WERI-Rb-1 (cell line): Measurements from ENCODE around the gene ATP1B1.

Experiments used
- DNase-seq: peaks from one replicate; pipeline ENCODE4 v3.0.0-alpha.2; 2020
- H3K27ac ChIP-seq: fragments of 250-450 bp; sonication (Bioruptor Pico); 2 replicates; pipeline ENCODE4 v1.5.1; 2020; ENCODE audit warnings: mild to moderate bottlenecking, moderate library complexity
- H3K27me3 ChIP-seq: fragments of 250-450 bp; sonication (Bioruptor Pico); 2 replicates; pipeline ENCODE4 v1.5.1; 2021; ENCODE audit warnings: mild to moderate bottlenecking, low read depth, moderate library complexity; ENCODE audit not compliant: insufficient read depth, severe bottlenecking
- H3K36me3 ChIP-seq: fragments of 250-450 bp; sonication (Bioruptor Pico); 2 replicates; pipeline ENCODE4 v1.5.1; 2020; ENCODE audit warnings: mild to moderate bottlenecking, moderate library complexity
- H3K4me3 ChIP-seq: 2 replicates; pipeline ENCODE4 v1.5.1; 2011; ENCODE audit warnings: low read depth, mild to moderate bottlenecking, control low read depth, low read length
- H3K9me3 ChIP-seq: fragments of 250-450 bp; sonication (Bioruptor Pico); 2 replicates; pipeline ENCODE4 v1.5.1; 2021; ENCODE audit warnings: mild to moderate bottlenecking, moderate library complexity; ENCODE audit not compliant: severe bottlenecking
- TF ChIP-seq, protein P1 (sequence below): IDR thresholded peaks from 2 replicates; pipeline ENCODE4 v1.5.1; 2011; ENCODE audit warnings: low read depth, mild to moderate bottlenecking, control low read depth, inconsistent platforms, low read length

Gene ATP1B1

DNA sequence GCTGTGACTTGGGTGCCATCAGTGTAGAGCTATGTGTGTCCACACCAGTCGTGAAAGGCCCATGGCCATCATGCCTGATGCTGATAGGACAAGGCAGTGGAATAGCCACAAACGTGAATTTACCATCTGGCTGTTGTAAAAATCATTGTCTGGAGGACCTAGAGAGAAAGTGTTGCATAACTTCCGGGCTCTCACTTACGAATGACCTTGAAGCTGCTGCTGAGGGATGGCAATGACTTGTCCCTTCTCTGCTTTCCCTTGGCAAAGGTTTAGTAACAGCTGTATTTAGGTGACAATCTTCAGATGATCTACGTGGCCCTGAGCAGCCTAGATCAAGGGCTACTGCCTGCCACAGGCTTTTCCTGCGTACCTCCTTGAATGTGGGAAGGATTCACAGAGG lies 5.8 kb downstream of the ATP1B1 start:
- DNase-seq = no peak
- Histone ChIP-seq H3K36me3 (peaks cover 4% of the 10 kb centered on the region), H3K27ac (no peak overlapping the region), H3K27me3 (no peaks in the 10 kb centered on the region), H3K9me3 (no peaks in the 10 kb centered on the region), H3K4me3 (no peak overlapping the region)
- TF ChIP-seq, protein P1, sequence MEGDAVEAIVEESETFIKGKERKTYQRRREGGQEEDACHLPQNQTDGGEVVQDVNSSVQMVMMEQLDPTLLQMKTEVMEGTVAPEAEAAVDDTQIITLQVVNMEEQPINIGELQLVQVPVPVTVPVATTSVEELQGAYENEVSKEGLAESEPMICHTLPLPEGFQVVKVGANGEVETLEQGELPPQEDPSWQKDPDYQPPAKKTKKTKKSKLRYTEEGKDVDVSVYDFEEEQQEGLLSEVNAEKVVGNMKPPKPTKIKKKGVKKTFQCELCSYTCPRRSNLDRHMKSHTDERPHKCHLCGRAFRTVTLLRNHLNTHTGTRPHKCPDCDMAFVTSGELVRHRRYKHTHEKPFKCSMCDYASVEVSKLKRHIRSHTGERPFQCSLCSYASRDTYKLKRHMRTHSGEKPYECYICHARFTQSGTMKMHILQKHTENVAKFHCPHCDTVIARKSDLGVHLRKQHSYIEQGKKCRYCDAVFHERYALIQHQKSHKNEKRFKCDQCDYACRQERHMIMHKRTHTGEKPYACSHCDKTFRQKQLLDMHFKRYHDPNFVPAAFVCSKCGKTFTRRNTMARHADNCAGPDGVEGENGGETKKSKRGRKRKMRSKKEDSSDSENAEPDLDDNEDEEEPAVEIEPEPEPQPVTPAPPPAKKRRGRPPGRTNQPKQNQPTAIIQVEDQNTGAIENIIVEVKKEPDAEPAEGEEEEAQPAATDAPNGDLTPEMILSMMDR = no peak

DNA sequence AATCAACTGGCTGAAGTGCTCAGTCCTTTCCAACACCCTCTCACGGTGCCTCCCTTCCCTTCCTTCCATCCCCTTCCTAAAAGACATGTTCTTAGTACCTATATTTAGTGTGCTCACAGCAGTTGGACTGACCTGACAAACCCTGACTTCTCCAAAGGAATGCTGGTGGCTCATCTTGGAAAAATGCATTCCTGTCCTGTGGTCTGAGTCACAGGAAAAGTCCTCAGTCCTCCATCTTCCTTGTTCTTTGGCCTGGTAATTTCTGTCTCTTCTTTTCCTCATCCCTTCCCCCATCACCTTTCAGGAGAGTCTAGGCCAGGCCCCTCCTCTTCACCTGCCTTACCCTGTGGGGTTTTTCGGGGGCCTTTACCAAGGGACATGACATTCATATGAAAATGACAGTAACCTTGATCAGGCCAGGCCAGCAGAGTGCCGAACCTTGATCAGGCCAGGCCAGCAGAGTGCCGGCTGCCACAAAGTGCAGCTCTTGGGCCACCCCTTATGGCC lies 7.2 kb downstream of the ATP1B1 start:
- Histone ChIP-seq H3K9me3 (no peaks in the 10 kb centered on the region), H3K4me3 (no peak overlapping the region), H3K27me3 (no peaks in the 10 kb centered on the region), H3K27ac (no peak overlapping the region), H3K36me3 (peaks cover 4% of the 10 kb centered on the region)
- DNase-seq = no peak
- TF ChIP-seq, protein P1 = no peak

DNA sequence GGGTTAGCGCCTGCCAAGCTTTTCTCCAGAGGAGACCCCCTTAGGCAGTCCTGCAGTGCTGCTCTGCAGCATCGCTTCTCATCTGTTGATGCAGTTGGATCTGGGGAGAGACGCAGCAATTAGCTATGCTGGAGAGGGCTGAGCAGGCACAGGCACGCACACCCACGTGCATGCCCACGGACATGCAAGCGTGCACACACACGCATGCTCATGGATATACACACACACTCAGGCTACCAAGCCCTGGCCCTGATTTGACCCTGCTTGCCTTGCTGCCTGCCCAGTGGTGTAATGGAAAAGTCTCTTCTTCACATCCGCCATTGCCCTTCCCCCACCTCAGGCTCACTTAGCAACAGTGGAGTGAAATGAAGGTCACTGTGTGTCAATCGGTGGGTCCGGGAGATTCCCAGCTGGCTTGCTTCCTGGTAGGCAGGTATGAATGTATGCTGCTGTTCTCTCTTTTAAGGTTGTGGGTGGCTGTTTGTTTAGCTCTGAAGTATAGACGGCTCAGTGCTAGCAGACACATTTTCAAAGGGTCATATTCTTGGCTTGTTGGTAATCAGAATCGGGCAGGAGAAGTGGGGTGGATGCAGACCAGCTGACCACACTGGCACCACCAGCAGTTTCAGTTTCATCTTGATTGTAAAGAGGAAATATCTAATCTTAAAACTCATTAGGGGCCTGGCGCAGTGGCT lies 9.5 kb downstream of the ATP1B1 start:
- Histone ChIP-seq H3K4me3 (no peak overlapping the region), H3K27me3 (no peaks in the 10 kb centered on the region), H3K9me3 (no peaks in the 10 kb centered on the region), H3K27ac (no peak overlapping the region), H3K36me3 (peaks cover 4% of the 10 kb centered on the region)
- TF ChIP-seq, protein P1 = no peak
- no peak for DNase-seq

DNA sequence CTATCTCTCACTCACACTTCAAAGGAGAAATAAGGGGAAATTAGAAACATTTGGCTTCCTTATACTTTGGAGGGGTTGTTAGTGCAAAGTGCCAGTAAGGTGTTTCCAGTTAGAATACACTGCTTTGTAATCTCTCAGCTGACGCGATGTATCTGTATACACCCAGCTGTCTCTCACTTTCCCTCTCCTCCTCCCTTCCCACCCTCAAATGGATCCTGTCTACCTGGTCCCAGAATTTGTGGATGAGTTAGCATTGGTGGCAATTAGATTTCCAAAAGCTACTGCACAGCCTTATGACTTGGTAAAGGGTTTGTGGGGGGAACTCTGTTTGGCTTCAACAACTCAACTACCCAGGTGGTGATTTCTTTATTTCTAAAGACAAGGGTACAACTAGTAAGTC lies 10.5 kb downstream of the ATP1B1 start:
- Histone ChIP-seq H3K27me3 (no peaks in the 10 kb centered on the region), H3K27ac (no peak overlapping the region), H3K9me3 (no peaks in the 10 kb centered on the region), H3K36me3 (peaks cover 4% of the 10 kb centered on the region), H3K4me3 (no peak overlapping the region)
- no peak for DNase-seq
- TF ChIP-seq, protein P1 = no peak

DNA sequence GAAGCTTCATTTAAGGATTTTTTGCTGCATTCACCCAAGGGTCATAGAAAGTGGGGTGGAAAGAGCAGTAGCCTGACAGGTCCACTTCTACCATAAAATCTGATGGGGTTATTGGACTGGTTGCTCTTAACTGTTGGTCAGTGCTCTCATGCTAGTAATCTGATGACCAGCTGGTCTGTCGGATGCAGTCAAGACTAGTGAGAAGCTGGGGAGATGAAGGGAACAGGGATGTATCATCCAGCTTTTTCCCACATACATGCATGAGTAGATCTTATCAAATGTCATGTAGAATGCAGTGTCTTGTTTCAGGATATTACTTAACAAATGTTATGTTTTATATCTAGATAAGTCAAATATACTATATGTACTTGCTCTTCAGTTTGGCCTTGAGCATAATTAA lies 11.1 kb downstream of the ATP1B1 start:
- Histone ChIP-seq H3K27me3 (no peaks in the 10 kb centered on the region), H3K4me3 (no peak overlapping the region), H3K36me3 (peaks cover 4% of the 10 kb centered on the region), H3K27ac (no peak overlapping the region), H3K9me3 (no peaks in the 10 kb centered on the region)
- TF ChIP-seq, protein P1 = no peak
- DNase-seq = no peak

DNA sequence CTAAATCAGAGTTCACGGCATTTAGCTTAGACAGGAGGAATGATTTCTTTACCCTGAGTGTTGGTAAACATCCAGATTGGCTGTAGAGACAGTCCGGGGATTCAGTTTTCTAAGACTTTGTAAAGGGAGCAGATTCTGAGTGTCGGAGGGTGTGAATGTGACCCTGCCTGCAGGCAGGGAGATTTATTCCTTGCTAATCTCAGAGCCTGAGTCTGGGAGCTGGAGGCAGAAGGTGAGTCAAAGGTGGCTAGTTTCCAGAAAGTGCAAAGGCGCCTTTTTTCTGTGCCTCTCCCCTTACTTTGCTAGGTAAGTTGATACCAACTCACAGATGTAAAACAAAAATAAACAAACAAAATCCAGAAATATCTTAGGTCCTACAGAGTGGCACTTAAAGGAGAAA lies 11.7 kb downstream of the ATP1B1 start:
- H3K27ac ChIP-seq = no peak overlapping the region
- TF ChIP-seq, protein P1 = no peak
- DNase-seq = no peak
- H3K36me3 ChIP-seq = peaks cover 4% of the 10 kb centered on the region
- H3K27me3 ChIP-seq = no peaks in the 10 kb centered on the region
- H3K4me3 ChIP-seq = no peak overlapping the region
- H3K9me3 ChIP-seq = no peaks in the 10 kb centered on the region
